Measurements from ENCODE around the gene SLC10A2.

DNA sequence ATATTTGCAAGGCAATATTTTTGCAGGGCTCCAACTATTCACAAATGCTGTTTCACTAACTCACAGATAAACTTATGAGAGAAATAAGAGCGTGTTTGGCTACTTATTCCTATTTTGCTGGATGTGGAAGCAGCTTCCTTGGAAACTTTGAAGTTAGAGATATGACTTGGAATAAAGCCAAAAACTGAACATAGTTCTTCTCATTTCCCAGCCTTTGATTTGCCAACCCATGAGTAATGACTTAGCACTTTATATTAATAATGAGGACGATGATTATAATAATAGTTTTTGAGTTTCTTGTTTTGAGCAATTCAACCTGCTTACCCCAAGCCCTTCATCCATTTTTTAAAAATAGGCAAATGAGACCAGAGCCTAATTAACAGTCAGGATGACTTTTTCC is 47.7 kb downstream of the SLC10A2 start:
- TF ChIP-seq CTCF (IDR thresholded peaks at IDR 0.05; ENCODE audit: low read length) = no peak
- no peak for TF ChIP-seq EZH2 (IDR thresholded peaks at IDR 0.05; ENCODE audit: borderline replicate concordance, low read length)
